GM19351 (cell line): ENCODE measurements around the gene GABBR2.

Experiments used
- ATAC-seq: cut with Tn5 transposase; IDR thresholded peaks from one replicate; pipeline ENCODE4 v1.9.1; 2021; ENCODE audit warnings: mild to moderate bottlenecking, moderate library complexity; ENCODE audit not compliant: unreplicated experiment

Gene GABBR2

DNA sequence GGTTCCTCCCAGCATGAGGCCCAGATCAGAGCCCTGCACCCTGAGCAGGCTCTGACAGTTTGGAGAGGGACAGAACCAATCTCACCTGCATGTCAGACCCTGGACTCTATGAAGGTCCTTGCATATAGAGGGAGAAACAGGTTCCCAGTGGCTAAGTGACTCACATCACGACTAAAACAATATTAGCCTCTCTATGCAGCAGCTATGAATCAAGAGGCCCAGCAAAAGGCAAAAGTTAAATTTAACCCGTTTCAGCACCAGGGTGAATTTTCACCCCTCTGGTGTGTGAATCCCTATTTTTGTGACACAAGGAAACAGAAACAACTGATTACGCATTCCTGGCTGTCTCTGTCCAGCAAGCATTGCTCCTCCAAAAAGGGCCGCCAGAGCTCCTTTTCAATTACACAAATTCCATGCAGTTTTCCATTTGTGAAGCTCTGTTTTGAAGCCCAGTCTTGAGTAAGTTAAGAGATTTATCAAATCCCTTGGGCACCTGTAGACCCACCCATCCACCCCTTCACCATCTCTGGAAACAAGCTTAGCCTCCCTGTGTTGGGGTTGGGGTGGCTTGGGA is 136.6 kb downstream of the GABBR2 start:
- no peak for ATAC-seq

DNA sequence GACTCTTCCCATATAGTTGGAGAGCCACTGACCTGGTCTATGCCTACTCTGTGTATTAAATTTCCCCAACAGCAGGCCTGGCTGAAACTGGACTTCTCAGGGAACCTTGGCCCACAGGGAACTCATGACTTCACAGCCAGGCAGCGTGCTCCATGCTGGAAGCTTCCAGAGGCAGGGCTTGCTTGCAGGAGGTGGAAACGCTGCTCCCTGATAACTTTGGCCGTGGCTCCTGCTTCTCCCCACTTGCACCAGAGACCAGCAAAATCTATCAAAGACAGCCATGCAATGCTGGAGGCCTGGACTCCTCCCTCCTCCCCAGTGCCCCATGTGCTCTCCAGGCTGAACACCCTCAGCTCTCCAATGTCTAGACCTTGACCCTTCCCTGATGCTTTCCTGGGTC is 137.1 kb downstream of the GABBR2 start:
- ATAC-seq = no peak

- no peak for ATAC-seq
Observed at GRCh38 chr9:98570663-98571440, 137.9 kb downstream of the GABBR2 start.

- no peak for ATAC-seq
Observed at GRCh38 chr9:98570055-98570454, 138.7 kb downstream of the GABBR2 start.

DNA sequence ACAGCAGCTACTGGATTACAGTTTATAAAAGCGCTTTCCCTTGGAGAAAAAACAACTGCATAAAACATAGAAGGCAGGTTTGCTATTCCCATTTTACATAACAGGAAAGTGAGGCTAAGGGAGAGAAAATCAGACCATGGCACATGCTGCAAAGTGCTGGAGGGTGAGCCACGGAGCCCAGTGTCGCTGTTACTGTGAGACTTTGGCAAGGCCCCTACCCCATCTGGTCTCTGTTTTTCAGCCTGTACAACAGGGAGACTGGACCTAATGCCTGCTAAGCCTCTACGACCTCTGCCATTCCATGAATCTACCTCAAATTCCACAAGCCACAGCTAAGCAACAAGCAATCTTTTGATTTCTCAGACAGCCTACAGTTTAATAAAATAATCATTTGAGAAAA is 139.2 kb downstream of the GABBR2 start:
- ATAC-seq = no peak

DNA sequence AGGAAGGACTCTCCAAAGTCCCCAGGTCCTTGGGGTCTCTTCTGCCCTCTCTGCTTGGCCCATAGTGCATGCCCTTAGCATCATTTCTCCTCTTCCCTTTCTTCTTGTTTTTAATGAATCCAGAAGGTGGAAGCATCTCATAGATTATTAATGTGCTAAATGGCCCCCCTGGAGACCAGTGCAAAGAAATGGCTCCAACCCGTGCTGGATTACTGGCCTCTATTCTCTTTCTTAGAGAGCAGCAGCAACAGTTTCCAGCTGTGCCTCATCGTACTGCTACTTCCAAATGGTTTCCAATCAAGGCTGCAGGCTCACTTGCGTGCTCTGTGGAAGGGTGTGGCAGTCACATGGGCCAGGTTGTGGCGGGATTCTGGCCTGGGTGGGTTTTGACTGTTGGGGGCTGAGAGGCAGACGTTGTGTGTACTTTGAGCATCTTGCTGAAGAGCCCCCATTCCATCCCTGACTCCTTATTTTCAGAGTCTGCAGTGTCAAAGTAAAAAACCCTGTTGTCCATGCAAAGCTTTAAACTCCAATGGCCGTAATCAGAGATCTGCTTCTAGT is 139.7 kb downstream of the GABBR2 start:
- ATAC-seq = no peak

DNA sequence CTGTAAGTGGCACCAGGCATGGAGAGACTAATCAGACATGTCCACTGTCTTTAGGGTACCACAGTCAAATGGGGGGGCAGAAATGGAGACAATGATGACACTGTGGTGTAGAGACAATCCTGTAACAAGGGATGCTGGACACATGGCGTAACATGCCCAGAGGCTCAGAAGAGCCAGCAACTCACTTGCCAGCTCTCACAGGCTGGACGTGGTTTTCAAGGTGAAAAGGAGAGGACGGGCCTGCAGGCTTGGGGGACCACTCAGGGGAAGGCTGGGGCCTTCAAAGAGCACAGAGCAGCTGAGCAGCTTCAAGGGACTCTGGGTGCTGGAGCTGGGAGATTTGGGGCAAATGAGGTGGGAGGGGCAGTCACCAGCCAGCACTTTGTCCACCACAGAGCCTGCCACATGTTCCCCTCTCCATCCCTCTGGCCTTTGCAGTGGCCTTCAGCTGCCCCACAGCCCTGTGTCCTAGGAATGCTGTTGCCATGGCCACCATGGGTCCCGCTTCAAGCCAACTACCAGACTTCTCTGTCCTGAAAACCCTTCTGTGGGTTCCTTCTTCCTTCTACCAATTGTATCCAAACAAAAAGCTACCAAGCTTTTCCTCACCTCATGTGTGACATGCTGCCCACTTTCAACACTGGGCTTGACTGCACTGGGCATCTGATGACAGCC is 140.4 kb downstream of the GABBR2 start:
- no peak for ATAC-seq

DNA sequence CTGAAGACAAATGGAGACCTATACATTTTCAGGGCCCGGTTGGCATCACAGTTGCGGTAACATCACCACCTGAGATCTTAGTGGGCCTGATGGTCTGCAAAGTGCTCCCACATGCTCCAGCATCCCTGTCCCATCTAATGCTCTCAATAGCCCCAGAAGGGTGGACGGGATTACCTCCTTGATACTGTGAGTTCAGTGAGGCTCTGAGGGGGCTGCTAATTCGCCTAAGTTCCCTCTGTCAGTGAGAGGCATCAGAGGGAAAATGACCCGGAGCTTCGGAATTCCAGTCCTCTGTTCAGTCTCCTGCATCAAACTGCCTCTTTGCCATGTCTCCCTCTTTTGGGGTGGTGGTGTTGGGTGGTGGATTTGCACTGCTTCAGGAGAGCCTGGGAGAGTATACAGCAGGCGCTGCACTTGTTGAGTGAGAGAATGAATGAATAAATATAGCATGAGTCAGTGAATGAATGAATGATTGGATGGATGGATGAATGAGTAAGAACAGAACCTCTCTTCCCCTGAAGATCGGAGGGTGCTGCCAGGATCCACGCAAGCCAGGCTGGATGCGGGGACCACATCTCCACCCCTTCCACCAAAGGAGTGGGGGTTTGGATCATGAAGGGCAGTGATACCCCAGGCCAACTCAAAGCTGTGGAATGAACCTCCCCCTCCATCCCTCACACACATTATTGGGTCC is 141.0 kb downstream of the GABBR2 start:
- no peak for ATAC-seq

DNA sequence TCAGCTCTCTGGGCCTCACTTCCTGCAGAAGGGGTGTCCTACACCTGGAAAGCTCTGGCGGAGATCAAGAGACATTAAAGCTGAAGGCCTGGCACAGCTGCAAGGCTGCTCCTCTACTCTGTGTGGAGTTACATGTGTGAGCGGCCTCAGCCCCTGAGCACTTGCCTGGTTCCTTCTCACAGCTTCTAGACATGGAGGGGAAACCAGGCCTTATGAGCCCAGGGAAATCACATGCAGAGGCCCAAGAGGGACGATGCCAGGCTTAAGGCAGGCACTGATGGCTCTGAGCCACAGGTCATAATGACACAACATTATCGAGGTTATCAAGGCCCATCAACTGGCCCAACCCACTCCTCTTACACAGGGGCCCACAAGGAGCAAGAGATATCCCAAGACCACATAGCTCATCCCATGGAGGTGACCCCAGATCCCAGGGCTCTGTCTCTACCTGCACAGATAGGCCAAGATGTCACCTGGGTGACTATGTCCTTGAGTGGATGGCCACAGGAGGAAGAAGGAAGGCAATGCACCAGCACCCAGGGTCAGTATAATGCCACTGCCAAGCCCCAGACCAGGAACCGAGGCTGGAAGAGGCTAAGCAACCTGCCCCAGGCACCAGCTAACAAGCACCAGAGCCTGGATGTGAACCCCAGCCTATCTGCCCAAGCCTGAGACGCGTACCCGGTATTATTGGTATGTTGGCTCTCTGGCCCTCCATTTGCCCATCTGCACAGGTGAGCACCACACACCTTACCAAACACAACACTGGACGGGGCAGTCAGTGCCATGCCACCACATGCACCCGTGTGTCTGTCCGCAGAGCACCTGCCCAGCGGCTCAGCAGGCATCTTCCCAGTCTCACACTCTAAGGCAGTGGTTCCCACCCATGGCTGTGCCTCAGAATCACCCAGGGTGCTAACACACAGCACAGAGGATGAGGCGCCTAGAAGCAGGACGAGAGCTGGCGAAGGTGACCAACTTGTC is 143.3 kb downstream of the GABBR2 start:
- no peak for ATAC-seq

GRCh38 chr9:98564714-98565113 is 144.0 kb downstream of the GABBR2 start:
- no peak for ATAC-seq

- no peak for ATAC-seq
Observed at GRCh38 chr9:98563988-98564387, 144.7 kb downstream of the GABBR2 start.

DNA sequence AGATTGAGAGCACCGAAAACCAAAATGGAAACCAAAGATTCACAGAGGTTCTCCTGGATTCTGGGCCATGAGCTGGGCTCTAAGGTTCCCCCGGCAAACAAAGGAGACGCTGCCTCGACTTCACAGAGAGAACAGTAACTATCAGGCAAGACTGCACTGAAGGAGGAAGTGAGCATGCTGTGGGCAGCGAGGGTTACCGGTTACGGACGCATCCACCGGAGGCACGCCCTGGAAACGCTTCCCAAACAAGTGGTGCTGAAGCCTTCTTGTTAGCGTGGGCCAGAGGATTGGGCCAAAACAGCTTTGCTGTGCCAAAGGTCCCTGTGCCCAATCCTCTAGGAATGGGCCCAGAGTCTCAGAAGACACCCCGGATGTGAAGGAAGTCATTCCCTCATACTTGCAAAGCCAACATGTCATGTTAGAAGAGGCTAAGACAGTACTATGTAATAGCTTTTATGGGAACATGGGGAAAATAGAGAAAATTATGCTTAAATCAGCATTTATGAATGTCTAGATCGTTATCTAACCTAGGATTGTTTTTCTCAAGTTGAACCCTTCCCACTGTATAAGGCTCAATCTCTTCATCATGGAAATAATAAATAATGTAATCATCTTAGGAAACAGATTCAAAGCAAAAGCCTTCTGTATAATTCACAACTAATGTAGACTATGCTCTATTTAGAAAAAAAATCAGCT is 145.4 kb downstream of the GABBR2 start:
- ATAC-seq = no peak

GRCh38 chr9:98559561-98559960 is 149.2 kb downstream of the GABBR2 start:
- ATAC-seq = no peak

GRCh38 chr9:98558575-98558974 is 150.2 kb downstream of the GABBR2 start:
- ATAC-seq = no peak

GRCh38 chr9:98556511-98556910 is 152.2 kb downstream of the GABBR2 start:
- no peak for ATAC-seq

GRCh38 chr9:98555651-98556465 is 152.9 kb downstream of the GABBR2 start:
- ATAC-seq = no peak

DNA sequence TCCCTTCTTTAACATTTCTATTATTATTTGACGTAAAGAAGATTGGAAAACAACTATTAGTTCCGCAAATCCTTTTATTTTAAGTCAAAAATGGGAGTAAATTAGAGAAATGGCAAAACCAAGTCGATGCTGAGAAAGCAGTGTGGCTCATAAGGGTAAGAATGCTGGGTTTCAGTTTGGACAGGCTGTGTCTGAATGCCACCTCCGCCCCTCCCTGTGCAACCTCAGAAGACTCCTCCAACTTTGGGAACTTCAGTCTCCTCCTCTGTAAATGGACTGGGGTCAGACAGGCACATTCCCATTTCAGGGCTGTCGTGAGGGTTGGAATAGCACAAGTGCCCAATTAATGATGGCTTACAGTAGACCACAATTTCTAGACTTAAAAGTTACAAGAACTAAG is 154.0 kb downstream of the GABBR2 start:
- ATAC-seq = no peak

- no peak for ATAC-seq
Observed at GRCh38 chr9:98552331-98552730, 156.4 kb downstream of the GABBR2 start.
